ENCODE data around the gene ZNF747.

DNA sequence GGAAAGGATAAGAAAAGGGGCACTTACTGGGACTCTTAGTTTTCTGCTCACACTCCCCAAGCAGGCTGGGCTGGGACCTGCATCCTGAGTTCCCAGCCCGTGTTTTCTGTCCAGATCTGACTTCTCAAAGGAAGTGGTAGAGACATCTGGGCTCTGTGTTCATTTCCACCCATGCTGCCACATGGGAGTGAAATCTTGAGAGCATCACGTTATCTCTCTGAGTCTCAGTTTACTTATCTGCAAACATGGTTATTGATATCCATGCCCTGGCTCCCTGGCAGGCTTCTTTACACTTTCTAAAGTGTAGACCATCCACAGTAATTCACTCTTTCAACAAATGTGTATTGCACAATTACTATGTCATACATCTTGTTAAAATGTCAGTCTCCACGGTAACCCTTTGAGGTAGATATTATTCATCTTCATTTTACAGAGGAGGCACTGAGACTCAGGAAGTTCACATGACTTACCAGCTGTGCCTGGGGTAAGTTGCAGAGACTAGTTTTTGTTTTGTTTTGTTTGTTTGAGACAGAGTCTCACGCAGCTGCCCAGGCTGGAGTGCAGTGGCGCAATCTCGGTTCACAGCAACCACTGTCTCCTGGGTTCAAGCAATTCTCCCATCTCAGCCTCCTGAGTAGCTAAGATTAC is 33.5 kb upstream of the ZNF747 start:
- TF ChIP-seq, protein P1, sequence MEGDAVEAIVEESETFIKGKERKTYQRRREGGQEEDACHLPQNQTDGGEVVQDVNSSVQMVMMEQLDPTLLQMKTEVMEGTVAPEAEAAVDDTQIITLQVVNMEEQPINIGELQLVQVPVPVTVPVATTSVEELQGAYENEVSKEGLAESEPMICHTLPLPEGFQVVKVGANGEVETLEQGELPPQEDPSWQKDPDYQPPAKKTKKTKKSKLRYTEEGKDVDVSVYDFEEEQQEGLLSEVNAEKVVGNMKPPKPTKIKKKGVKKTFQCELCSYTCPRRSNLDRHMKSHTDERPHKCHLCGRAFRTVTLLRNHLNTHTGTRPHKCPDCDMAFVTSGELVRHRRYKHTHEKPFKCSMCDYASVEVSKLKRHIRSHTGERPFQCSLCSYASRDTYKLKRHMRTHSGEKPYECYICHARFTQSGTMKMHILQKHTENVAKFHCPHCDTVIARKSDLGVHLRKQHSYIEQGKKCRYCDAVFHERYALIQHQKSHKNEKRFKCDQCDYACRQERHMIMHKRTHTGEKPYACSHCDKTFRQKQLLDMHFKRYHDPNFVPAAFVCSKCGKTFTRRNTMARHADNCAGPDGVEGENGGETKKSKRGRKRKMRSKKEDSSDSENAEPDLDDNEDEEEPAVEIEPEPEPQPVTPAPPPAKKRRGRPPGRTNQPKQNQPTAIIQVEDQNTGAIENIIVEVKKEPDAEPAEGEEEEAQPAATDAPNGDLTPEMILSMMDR (IDR thresholded peaks at IDR 0.05), result no peak
- TF ChIP-seq POLR2A (IDR thresholded peaks at IDR 0.05), result no peak

All from lower leg skin (tissue), 3 donors.